Left renal cortex interstitium (tissue), 4 donors: Measurements from ENCODE around the gene HTR3E. TPM values are rescaled to one million over a fixed set of nuclear protein-coding genes. Genes with fewer than 3 reads are reported as not detected.
A peak's percentile ranks its signal among the peaks of the same experiment; 100 is the strongest.
"Not testable (repeated sequence)": the region's sequence is repeated elsewhere in the genome, so short reads cannot be mapped to it uniquely, and the experiment has no call there.

Experiments used
- DNase-seq, 4 donors: peaks; one replicate each; pipeline ENCODE4 v3.0.0-alpha.2; 2013; ENCODE audit warnings: low read depth in 4 of 4, low spot score in 2 of 4, missing footprints in 1 of 4
- polyA plus RNA-seq, 4 donors: library from polyadenylated mRNA; unstranded; fragments of 120-200 nt; gene quantifications; one replicate each; pipeline ENCODE4 v1.2.1, GENCODE V29; 2013; ENCODE audit not compliant: insufficient read length in 4 of 4

The HTR3E gene
- polyA plus RNA-seq, 4 donors = not detected

DNA sequence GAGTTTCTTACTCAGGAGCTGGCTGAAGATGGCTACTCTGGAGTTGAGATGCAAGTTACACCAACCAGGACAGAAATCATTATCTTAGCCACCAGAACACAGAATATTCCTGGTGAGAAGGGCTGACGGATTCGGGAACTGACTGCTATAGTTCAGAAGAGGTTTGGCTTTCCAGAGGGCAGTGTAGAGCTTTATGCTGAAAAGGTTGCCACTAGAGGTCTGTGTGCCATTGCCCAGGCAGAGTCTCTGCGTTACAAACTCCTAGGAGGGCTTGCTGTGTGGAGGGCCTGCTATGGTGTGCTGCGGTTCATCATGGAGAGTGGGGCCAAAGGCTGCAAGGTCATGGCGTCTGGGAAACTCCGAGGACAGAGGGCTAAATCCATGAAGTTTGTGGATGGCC is 52.9 kb downstream of the HTR3E start:
- not testable (repeated sequence) for DNase-seq

GRCh38 chr3:184154885-184155643 is 58.2 kb downstream of the HTR3E start, which contains the start of gene DVL3:
DVL3 (plus strand) TSS chr3:184155377; CDS start chr3:184155636, 259 bp downstream.
- DNase-seq = no peak

DNA sequence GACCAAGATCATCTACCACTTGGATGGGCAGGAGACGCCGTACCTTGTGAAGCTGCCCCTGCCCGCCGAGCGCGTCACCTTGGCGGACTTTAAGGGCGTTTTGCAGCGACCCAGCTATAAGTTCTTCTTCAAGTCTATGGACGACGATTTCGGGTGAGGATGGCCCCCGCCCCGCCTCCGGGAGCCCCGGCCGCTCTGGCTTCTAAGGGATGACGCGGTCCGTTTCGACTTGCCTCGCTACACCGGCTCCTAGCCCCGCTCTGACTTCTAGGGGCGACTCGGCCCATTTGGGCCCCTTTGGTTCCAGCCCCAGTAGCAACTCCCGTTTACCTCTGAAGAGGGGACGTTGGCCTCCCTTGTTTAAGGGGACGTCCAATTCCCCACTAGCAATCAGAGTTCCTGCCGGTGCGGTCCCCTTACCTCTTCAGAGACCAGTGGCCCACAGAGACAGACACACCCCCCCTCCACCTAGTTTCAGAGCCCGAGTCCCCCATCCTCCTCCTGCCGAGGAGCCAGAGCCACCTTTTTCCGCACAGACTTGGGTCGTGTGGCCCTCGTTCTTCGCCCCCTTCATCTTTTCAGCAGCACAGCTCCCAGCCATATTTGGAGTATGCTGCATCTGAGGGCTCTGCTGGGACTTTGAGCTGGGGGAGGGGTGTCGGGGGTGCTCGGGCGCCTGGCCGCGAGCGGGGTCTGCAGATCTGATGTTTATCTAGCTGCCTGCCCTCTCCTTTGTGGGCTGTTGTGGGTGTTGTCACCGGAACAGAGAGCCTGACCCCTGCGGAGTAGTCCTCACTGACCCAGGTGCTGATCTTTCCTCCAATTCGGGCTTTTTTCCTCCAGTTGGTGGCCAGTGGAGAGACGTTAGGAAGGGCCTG is 59.0 kb downstream of the HTR3E start:
- DNase-seq = no peak

DNA sequence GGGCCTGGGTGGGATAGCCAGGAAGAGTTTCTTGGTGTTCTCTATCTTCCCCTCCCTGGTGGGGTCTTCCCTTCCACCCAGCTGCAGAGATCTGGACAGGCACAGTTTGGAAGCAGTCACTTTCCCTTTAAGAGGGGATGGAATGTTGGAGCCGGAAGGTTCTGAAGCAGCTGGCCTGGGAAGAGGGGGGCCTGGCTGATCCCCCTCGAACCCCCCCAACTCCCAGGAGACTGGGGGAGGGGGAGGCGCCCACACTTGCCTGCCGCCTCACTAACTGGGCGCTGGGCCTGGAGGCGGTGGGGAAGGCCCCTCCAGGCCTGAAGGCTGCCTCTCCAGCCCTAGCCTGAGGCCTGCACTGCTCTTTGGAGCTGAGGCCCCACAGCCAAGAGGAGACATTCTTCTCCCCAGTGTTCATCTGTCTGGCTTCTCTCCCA is 59.7 kb downstream of the HTR3E start:
- peak in 1 of 4 donors; percentile 57 for DNase-seq

Other genes with a start within 250 kb of the HTR3E start
- 10 to 100 TPM; 47.7 to 59.3 (median 56.8) TPM for gene PARL, start 212.2 kb upstream of the HTR3E start, polyA plus RNA-seq
- gene ABCC5, start 79.2 kb upstream of the HTR3E start, polyA plus RNA-seq = 10 to 100 TPM; 36.9 to 75.1 (median 60.8) TPM
- gene HTR3D, start 65.3 kb upstream of the HTR3E start, polyA plus RNA-seq = not detected
- gene HTR3C, start 44.0 kb upstream of the HTR3E start, polyA plus RNA-seq = not detected
- gene EIF2B5, start 38.3 kb downstream of the HTR3E start, polyA plus RNA-seq = 10 to 100 TPM; 42.7 to 57.6 (median 52.9) TPM
- 100 to 1,000 TPM in 1 of 4 donors, 10 to 100 TPM in 3; 61.3 to 108 (median 82.1) TPM for gene DVL3, start 58.3 kb downstream of the HTR3E start, polyA plus RNA-seq
- gene AP2M1, start 77.8 kb downstream of the HTR3E start, polyA plus RNA-seq = 100 to 1,000 TPM; 337 to 397 (median 345) TPM
- gene ABCF3, start 89.1 kb downstream of the HTR3E start, polyA plus RNA-seq = 10 to 100 TPM; 52.0 to 70.9 (median 65.5) TPM
- gene VWA5B2, start 132.5 kb downstream of the HTR3E start, polyA plus RNA-seq = 1 to 10 TPM; 1.8 to 2.8 (median 2.2) TPM
- 10 to 100 TPM; 29.1 to 40.4 (median 34.3) TPM for gene ALG3, start 151.9 kb downstream of the HTR3E start, polyA plus RNA-seq
- gene EEF1AKMT4, start 152.6 kb downstream of the HTR3E start, polyA plus RNA-seq = 1 to 10 TPM; 2.3 to 3.8 (median 2.8) TPM
- under 1 TPM; 0.13 to 0.36 (median 0.22) TPM for gene CAMK2N2, start 164.5 kb downstream of the HTR3E start, polyA plus RNA-seq
- under 1 TPM in 2 of 4 donors, not detected in 2; 0.08 to 0.14 TPM for gene ECE2, start 179.0 kb downstream of the HTR3E start, polyA plus RNA-seq
- 100 to 1,000 TPM; 211 to 228 (median 220) TPM for gene PSMD2, start 202.2 kb downstream of the HTR3E start, polyA plus RNA-seq
- gene EIF4G1, start 217.5 kb downstream of the HTR3E start, polyA plus RNA-seq = 100 to 1,000 TPM; 161 to 227 (median 197) TPM
- 10 to 100 TPM in 3 of 4 donors, 1 to 10 TPM in 1; 9.7 to 15.8 (median 13.0) TPM for gene FAM131A, start 240.5 kb downstream of the HTR3E start, polyA plus RNA-seq